ENCODE results near the gene DGKD. TPM values are rescaled to one million over a fixed set of nuclear protein-coding genes. Genes with fewer than 3 reads are reported as not detected.

Gene DGKD
- total RNA-seq, 2 donors from 2014 or later: 82.4 to 124 TPM

- H3K4me1 Mint-ChIP-seq (ENCODE audit: low read depth in 2 of 2): no peaks in the 10 kb centered on the region
- H3K4me3 Mint-ChIP-seq: no peak overlapping the region
- no peak for ATAC-seq
- peaks cover 5% of the 10 kb centered on the region for H3K36me3 Mint-ChIP-seq
- DNase-seq (ENCODE audit: low spot score): no peak
- no peaks in the 10 kb centered on the region for H3K9me3 Mint-ChIP-seq
- H3K27me3 Mint-ChIP-seq: no peaks in the 10 kb centered on the region
- H3K27ac Mint-ChIP-seq: no peak overlapping the region
Measured at GRCh38 chr2:233470839-233471238, 116.5 kb downstream of the DGKD start.

- no peak overlapping the region for H3K4me3 Mint-ChIP-seq
- H3K4me1 Mint-ChIP-seq (ENCODE audit: low read depth in 2 of 2): no peaks in the 10 kb centered on the region
- H3K27ac Mint-ChIP-seq: no peak overlapping the region
- H3K27me3 Mint-ChIP-seq: no peaks in the 10 kb centered on the region
- peaks cover 5% of the 10 kb centered on the region for H3K36me3 Mint-ChIP-seq
- no peaks in the 10 kb centered on the region for H3K9me3 Mint-ChIP-seq
- ATAC-seq: no peak
- no peak for DNase-seq (ENCODE audit: low spot score)
Measured at GRCh38 chr2:233471291-233472035, 117.2 kb downstream of the DGKD start.

- peaks cover 5% of the 10 kb centered on the region for H3K36me3 Mint-ChIP-seq
- ATAC-seq (no peak), DNase-seq (ENCODE audit: low spot score) (no peak)
- H3K4me3 Mint-ChIP-seq: no peak overlapping the region
- no peak overlapping the region for H3K27ac Mint-ChIP-seq
- H3K4me1 Mint-ChIP-seq (ENCODE audit: low read depth in 2 of 2): no peaks in the 10 kb centered on the region
- no peaks in the 10 kb centered on the region for H3K9me3 Mint-ChIP-seq
- H3K27me3 Mint-ChIP-seq: no peaks in the 10 kb centered on the region
Measured at GRCh38 chr2:233473386-233473791, 119.1 kb downstream of the DGKD start.

GRCh38 chr2:233473878-233474277 lies 119.6 kb downstream of the DGKD start:
- ATAC-seq (no peak), DNase-seq (ENCODE audit: low spot score) (peak; percentile 47)
- Mint-ChIP-seq H3K27ac (no peak overlapping the region), H3K36me3 (peaks cover 5% of the 10 kb centered on the region), H3K4me3 (no peak overlapping the region), H3K27me3 (no peaks in the 10 kb centered on the region), H3K4me1 (ENCODE audit: low read depth in 2 of 2) (no peaks in the 10 kb centered on the region), H3K9me3 (no peaks in the 10 kb centered on the region)

DNA sequence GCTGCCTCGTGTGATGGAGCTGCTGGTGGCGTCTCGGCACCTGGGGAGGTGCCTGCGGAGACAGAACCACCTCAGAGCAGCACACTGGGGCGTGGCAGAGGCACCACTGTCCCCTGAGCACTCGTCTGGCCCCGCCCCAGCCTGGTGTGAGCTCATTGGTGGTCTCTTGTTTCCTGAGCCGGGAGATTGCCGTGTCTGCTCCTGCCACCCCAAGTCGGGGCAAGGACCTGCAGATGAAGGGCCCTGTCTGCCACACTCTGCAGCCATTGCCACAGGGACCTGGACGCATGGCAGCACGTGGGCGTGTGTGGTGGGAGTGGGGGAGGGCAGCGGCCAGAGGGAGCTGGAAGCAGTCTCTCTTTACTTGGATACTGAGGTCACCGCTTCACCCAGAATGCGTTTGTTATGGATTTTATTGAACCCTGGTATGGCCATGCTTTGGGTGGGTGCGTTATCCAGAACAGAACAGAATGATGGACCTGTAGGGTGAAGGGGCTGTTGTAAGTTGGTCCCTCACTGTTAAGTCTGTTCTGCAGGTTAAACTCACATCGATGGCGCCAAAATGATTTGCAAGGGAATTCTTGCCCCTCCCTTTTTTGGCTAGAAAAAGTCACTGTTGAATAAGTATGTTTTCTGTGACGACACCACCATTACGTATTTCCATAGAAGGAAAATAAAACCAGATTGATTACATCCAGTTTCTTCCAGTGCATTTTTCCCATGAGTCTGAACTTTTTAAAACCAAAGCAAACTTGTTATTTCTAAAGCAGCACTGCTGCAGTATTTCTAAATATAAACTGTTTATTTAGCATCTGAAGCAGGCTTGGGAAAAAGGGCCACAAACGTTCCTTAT lies 120.2 kb downstream of the DGKD start:
- no peak for ATAC-seq
- H3K4me3 Mint-ChIP-seq: no peak overlapping the region
- H3K27me3 Mint-ChIP-seq: no peaks in the 10 kb centered on the region
- no peak overlapping the region for H3K27ac Mint-ChIP-seq
- H3K36me3 Mint-ChIP-seq: peaks cover 5% of the 10 kb centered on the region
- no peaks in the 10 kb centered on the region for H3K9me3 Mint-ChIP-seq
- H3K4me1 Mint-ChIP-seq (ENCODE audit: low read depth in 2 of 2): no peaks in the 10 kb centered on the region
- DNase-seq (ENCODE audit: low spot score): no peak

GRCh38 chr2:233476063-233476410 lies 121.7 kb downstream of the DGKD start:
- Mint-ChIP-seq H3K36me3 (peaks cover 5% of the 10 kb centered on the region), H3K27ac (no peak overlapping the region), H3K4me3 (no peak overlapping the region), H3K4me1 (ENCODE audit: low read depth in 2 of 2) (peaks cover 0 to 4% of the 10 kb centered on the region in 2 donors), H3K9me3 (no peaks in the 10 kb centered on the region), H3K27me3 (no peaks in the 10 kb centered on the region)
- DNase-seq (ENCODE audit: low spot score) (no peak), ATAC-seq (no peak)

DNA sequence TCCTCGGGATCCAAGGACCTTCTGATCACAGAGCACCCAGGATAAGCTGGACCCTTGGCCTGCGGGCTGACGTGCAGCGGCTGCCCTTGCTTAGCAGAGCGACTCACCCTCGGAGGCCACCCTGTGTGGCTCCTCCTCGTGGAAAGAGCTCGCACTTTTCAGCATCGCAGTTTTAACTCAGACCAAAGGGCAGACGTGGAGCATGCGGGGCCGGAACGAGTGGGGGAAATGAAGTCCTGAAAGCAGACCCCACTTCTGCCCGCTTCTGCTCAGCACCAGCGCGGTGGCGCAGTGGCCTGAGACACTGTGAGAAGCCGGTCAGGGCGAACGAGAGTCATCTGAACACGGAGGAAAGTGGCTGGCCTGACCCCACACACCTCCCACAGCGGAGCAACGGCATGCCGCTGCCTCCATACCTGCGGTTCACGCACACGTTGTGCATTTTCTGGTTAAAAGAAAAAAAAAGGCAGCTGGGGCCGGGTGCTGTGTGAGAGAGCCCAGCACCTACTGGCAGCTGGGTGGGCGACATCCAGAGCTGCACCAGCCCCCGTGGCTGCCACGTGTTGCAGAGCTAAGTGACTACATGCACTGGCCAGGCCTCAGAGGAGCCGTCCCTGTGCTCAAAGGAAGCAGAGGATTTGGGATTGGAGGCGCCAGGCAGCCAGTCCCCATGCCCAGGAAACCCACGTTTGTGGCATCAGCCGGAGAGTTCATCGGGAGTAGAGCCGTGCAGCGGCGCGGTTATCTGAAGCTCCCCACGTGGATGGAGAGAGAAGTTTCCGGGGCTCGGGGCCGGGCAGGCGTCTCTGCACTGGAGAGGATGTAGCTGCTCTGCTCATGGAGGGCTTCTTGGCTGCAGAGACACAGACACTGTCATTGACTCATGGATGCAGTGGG lies 122.6 kb downstream of the DGKD start:
- no peaks in the 10 kb centered on the region for H3K27me3 Mint-ChIP-seq
- H3K27ac Mint-ChIP-seq: no peak overlapping the region
- DNase-seq (ENCODE audit: low spot score): peak; percentile 52
- H3K9me3 Mint-ChIP-seq: no peaks in the 10 kb centered on the region
- ATAC-seq: no peak
- no peak overlapping the region for H3K4me3 Mint-ChIP-seq
- H3K36me3 Mint-ChIP-seq: peaks cover 5% of the 10 kb centered on the region
- H3K4me1 Mint-ChIP-seq (ENCODE audit: low read depth in 2 of 2): peaks cover 0 to 4% of the 10 kb centered on the region in 2 donors

DNA sequence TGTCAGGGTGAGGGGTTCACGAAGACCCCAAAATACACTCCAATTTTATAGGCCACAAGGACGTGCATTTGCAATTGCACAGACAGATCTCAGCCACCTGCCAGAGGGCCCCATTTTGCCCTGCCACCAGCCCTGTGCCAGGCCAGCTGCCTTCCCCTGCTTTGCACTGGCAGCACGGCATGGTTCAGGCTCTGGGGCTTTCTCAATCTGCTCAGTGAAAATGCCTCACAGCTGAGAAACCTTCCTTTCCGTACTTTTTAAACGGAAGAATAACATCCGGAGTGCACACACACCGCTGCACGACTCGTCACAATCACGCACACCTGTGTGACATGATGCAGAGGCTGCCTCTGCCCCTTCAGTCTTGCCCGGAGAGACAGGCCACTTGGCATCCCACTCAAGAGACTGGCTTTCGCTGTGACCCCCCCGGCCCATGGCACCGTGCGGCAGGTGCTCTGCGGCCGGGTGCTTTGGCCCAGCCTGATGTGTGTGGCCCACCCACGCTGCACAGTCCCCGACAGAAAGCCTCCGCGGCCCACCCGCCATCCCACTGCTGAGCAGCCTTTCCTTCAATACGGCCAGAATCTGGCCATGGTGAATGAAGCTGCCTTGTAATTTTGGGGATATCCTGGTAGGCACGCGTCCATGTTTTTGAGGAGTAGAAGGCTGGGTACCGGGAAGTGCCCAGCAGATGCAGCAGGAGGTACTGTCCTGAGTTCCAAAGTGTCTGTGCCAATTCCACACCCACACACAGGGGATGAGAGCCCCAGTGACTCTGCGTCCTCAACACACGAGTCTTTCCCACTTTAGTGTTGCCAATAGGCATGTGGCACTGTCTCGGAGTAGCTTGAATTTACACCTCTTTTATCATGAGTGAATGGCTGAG lies 123.5 kb downstream of the DGKD start:
- H3K9me3 Mint-ChIP-seq: no peaks in the 10 kb centered on the region
- peaks cover 0 to 4% of the 10 kb centered on the region in 2 donors for H3K4me1 Mint-ChIP-seq (ENCODE audit: low read depth in 2 of 2)
- DNase-seq (ENCODE audit: low spot score) (no peak), ATAC-seq (no peak)
- H3K4me3 Mint-ChIP-seq: no peak overlapping the region
- H3K27ac Mint-ChIP-seq: no peak overlapping the region
- H3K36me3 Mint-ChIP-seq: no peaks in the 10 kb centered on the region
- H3K27me3 Mint-ChIP-seq: no peaks in the 10 kb centered on the region

GRCh38 chr2:233479616-233480489 lies 125.6 kb downstream of the DGKD start:
- peaks cover 0 to 4% of the 10 kb centered on the region in 2 donors for H3K4me1 Mint-ChIP-seq (ENCODE audit: low read depth in 2 of 2)
- peak; percentile 26 to 32 for ATAC-seq
- H3K27ac Mint-ChIP-seq: peak overlapping the region in 1 of 2 donors; percentile 48

DNA sequence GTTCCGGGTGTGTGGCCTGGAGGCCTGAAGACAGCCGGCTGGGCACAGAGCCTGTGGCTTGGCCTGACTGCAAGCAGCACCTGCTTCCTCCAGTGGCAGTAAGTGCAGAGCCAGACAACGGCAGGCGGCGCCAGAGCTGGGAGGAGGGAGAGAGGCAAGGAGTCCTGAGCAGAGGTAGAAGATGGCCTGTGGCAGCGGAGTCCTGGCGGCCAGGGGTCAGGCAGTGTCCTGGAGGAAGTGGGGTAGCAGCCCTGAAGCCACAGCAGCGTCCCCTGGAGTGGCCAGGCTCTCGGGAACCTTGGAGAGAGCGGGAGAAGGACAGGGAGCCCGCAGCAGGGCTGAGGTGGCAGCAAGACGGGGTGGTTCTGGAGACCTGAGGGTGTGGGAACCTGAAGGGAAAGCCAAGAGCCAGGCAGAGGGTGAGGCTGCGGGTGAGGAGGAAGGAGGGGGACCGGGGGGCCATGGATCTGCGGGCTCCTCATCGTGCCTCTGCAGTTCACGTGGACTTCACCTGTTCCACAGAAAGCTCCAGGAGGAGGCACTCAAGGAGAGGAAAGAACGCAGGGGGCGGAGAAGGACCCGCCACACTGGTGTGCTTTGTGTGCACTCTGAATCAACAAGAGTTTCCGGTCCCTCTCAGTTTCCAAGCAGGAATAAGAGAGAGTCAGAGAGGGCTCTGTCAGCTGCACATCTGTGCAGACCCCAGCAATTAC lies 126.4 kb downstream of the DGKD start:
- peaks cover 0 to 4% of the 10 kb centered on the region in 2 donors for H3K4me1 Mint-ChIP-seq (ENCODE audit: low read depth in 2 of 2)
- DNase-seq (ENCODE audit: low spot score) (no peak), ATAC-seq (peak; percentile 21 to 34)
- H3K4me3 Mint-ChIP-seq: no peak overlapping the region
- H3K27me3 Mint-ChIP-seq: no peaks in the 10 kb centered on the region
- no peak overlapping the region for H3K27ac Mint-ChIP-seq
- no peaks in the 10 kb centered on the region for H3K36me3 Mint-ChIP-seq
- H3K9me3 Mint-ChIP-seq: no peaks in the 10 kb centered on the region

More at GRCh38 chr2:233479616-233480489, 125.6 kb downstream of the DGKD start:
- H3K4me3 Mint-ChIP-seq: no peak overlapping the region
- DNase-seq (ENCODE audit: low spot score): no peak
- no peaks in the 10 kb centered on the region for H3K36me3 Mint-ChIP-seq
- H3K27me3 Mint-ChIP-seq: no peaks in the 10 kb centered on the region
- no peaks in the 10 kb centered on the region for H3K9me3 Mint-ChIP-seq

DNA sequence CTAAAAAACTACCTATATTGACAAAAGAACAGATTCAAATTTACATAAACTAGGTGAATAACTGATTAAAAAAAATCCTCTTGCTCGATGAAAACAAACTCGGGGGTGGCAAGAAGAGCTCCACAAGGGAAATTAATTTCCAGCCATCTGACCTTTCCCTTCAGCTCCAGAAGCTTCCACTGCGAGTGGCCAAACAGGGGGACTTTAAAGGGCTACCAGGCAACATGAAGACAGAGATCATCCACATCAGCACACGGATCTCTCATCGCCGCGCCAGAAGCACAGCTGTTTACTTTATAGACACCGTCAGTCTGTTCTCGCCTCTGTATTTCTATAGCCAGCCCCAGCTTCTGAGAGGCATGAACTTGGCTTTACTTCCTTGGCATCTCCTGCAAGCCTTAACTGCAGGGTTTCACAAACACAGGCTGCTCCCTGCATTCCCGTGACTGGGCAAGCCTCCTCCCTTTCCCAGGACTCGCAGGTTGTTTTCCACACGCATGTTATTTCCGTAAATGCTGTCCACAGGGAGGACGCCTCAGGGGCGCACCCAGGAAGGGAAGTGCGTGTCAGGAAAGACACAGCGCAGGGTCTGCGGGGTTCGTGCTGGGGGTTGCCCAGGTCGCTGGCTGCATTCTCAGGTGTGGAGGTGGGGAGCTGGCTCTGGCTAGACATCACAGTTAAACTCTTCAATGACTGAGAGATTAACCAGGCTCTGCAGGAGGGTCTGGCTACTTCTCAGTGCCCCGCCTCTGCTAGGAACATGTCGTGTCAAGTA lies 127.3 kb downstream of the DGKD start:
- H3K9me3 Mint-ChIP-seq: no peaks in the 10 kb centered on the region
- ATAC-seq (no peak), DNase-seq (ENCODE audit: low spot score) (no peak)
- H3K36me3 Mint-ChIP-seq: no peaks in the 10 kb centered on the region
- H3K27me3 Mint-ChIP-seq: no peaks in the 10 kb centered on the region
- peaks cover 0 to 4% of the 10 kb centered on the region in 2 donors for H3K4me1 Mint-ChIP-seq (ENCODE audit: low read depth in 2 of 2)
- H3K4me3 Mint-ChIP-seq: no peak overlapping the region
- no peak overlapping the region for H3K27ac Mint-ChIP-seq
